Measurements from ENCODE around the gene MGAT4C. TPM values are rescaled to one million over a fixed set of nuclear protein-coding genes. Genes with fewer than 3 reads are reported as not detected.

MGAT4C gene
- total RNA-seq, 1 donor from 2014 or later = 0.53 TPM

DNA sequence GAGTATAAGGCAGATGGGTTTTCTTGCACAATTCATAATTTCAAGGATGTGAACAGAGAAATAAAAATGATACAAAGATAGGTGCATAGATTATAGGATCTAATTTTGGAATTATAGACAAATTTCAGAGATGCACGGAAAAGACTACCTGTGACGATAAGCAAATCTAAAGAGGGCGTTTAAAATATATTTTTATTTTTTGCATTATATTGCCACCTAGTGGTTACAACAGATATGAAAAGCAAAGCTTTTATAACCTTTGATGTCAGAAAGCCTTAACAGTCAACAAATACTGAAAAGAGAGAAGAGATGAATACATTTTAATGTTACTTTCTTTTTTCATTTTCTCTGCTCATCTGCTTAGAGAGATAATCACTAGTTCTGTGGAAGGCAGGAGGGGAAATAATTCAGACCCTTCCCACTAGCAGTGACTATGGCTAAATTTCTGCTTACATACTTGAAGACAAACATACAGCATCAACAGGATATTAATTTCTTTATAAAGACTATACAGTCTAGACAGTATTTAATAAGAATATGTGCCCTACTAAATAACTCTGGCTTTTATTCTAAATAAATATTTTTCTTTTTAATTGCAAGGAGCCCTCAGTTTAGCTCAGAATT lies 335.8 kb downstream of the MGAT4C start:
- TF ChIP-seq, protein P1, sequence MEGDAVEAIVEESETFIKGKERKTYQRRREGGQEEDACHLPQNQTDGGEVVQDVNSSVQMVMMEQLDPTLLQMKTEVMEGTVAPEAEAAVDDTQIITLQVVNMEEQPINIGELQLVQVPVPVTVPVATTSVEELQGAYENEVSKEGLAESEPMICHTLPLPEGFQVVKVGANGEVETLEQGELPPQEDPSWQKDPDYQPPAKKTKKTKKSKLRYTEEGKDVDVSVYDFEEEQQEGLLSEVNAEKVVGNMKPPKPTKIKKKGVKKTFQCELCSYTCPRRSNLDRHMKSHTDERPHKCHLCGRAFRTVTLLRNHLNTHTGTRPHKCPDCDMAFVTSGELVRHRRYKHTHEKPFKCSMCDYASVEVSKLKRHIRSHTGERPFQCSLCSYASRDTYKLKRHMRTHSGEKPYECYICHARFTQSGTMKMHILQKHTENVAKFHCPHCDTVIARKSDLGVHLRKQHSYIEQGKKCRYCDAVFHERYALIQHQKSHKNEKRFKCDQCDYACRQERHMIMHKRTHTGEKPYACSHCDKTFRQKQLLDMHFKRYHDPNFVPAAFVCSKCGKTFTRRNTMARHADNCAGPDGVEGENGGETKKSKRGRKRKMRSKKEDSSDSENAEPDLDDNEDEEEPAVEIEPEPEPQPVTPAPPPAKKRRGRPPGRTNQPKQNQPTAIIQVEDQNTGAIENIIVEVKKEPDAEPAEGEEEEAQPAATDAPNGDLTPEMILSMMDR (IDR thresholded peaks at IDR 0.05; ENCODE audit: unreplicated experiment) = peak; percentile 77
- no peak for DNase-seq (ENCODE audit: low spot score, unreplicated experiment)
- Mint-ChIP-seq H3K4me1 (ENCODE audit: low read depth) (peaks cover under 1% of the 10 kb centered on the region), H3K27ac (no peak overlapping the region), H3K9me3 (ENCODE audit: low read depth) (no peaks in the 10 kb centered on the region), H3K4me3 (ENCODE audit: low read depth) (no peak overlapping the region), H3K36me3 (ENCODE audit: insufficient read depth) (no peaks in the 10 kb centered on the region), H3K27me3 (no peaks in the 10 kb centered on the region)

Data from progenitor cell of endocrine pancreas (in vitro differentiated cells).